Skin epidermis (tissue), 12 donors: Measurements from ENCODE around the gene GRPEL1.

ENCODE experiments used
- H3K27ac ChIP-seq, 21 experiments: fragments of 200-600 bp; sonication (generic) in 11 of 21; one replicate each; pipeline ENCODE4 v1.5.0; 2020; ENCODE audit warnings: mild to moderate bottlenecking in 3 of 21, inconsistent platforms in 2 of 21, moderate library complexity in 2 of 21
- H3K4me3 ChIP-seq, 7 experiments: fragments of 200-600 bp; sonication (generic) in 2 of 7; one replicate each; pipeline ENCODE4 v1.5.0; 2020; ENCODE audit warnings: inconsistent platforms in 2 of 7, mild to moderate bottlenecking in 2 of 7, moderate library complexity in 1 of 7

Gene GRPEL1

GRCh38 chr4:7049739-7050138 is 18.1 kb downstream of the GRPEL1 start:
- H3K4me3 ChIP-seq = no peak overlapping the region
- no peak overlapping the region for H3K27ac ChIP-seq

- no peak overlapping the region for H3K27ac ChIP-seq
- no peak overlapping the region for H3K4me3 ChIP-seq
Measured at GRCh38 chr4:7049295-7049694, 18.6 kb downstream of the GRPEL1 start.

- Histone ChIP-seq H3K4me3 (no peak overlapping the region), H3K27ac (no peak overlapping the region)
Measured at GRCh38 chr4:7048642-7049041, 19.2 kb downstream of the GRPEL1 start.

- no peak overlapping the region for H3K4me3 ChIP-seq
- peak overlapping the region in 2 of 21 experiments; percentile 20 to 90 for H3K27ac ChIP-seq
Measured at GRCh38 chr4:7046971-7047370, 20.9 kb downstream of the GRPEL1 start.

- no peak overlapping the region for H3K4me3 ChIP-seq
- peak overlapping the region in 6 of 21 experiments; percentile 13 to 90 (median 32) for H3K27ac ChIP-seq
Measured at GRCh38 chr4:7045961-7046921, 21.6 kb downstream of the GRPEL1 start.

- Histone ChIP-seq H3K4me3 (peak overlapping the region in 1 of 7 experiments; percentile 96), H3K27ac (peak overlapping the region in 4 of 21 experiments; percentile 14 to 90 (median 30))
Measured at GRCh38 chr4:7045553-7045952, 22.3 kb downstream of the GRPEL1 start.

- H3K27ac ChIP-seq = peak overlapping the region in 20 of 21 experiments; percentile 77 to 96 (median 91)
- peak overlapping the region; percentile 66 to 100 (median 95) for H3K4me3 ChIP-seq
Measured at GRCh38 chr4:7044137-7044930, 23.5 kb downstream of the GRPEL1 start.

GRCh38 chr4:7043284-7044136 is 24.4 kb downstream of the GRPEL1 start, which contains the start of gene TADA2B:
TADA2B (plus strand) TSS chr4:7043372; CDS start chr4:7043580, 208 bp downstream.
- H3K4me3 ChIP-seq = peak within 1 kb of the TSS; percentile 82 to 100 (median 95)

GRCh38 chr4:7042503-7043283 is 25.2 kb downstream of the GRPEL1 start:
- Histone ChIP-seq H3K27ac (peak overlapping the region; percentile 3 to 85 (median 71)), H3K4me3 (peak overlapping the region; percentile 58 to 88 (median 66))

More at GRCh38 chr4:7043284-7044136, 24.4 kb downstream of the GRPEL1 start, which contains the start of gene TADA2B:
- H3K27ac ChIP-seq = peak within 1 kb of the TSS; percentile 55 to 96 (median 91)

GRCh38 chr4:7041801-7042502 is 25.9 kb downstream of the GRPEL1 start:
- H3K27ac ChIP-seq = peak overlapping the region in 20 of 21 experiments; percentile 3 to 85 (median 72)

GRCh38 chr4:7041246-7041645 is 26.6 kb downstream of the GRPEL1 start:
- H3K27ac ChIP-seq = no peak overlapping the region
- no peak overlapping the region for H3K4me3 ChIP-seq

More at GRCh38 chr4:7041801-7042502, 25.9 kb downstream of the GRPEL1 start:
- H3K4me3 ChIP-seq = peak overlapping the region; percentile 58 to 88 (median 66)

- H3K27ac ChIP-seq = no peak overlapping the region
- H3K4me3 ChIP-seq = no peak overlapping the region
Measured at GRCh38 chr4:7040765-7041164, 27.1 kb downstream of the GRPEL1 start.

GRCh38 chr4:7037425-7037824 is 30.4 kb downstream of the GRPEL1 start:
- Histone ChIP-seq H3K4me3 (no peak overlapping the region), H3K27ac (no peak overlapping the region)

- Histone ChIP-seq H3K4me3 (no peak overlapping the region), H3K27ac (peak overlapping the region in 1 of 21 experiments; percentile 21)
Measured at GRCh38 chr4:7034262-7035081, 33.4 kb downstream of the GRPEL1 start.

- no peak overlapping the region for H3K27ac ChIP-seq
Measured at GRCh38 chr4:7032596-7032995, 35.3 kb downstream of the GRPEL1 start.

GRCh38 chr4:7031558-7032449 is 36.1 kb downstream of the GRPEL1 start:
- H3K27ac ChIP-seq = no peak overlapping the region
- H3K4me3 ChIP-seq = no peak overlapping the region

More at GRCh38 chr4:7032596-7032995, 35.3 kb downstream of the GRPEL1 start:
- no peak overlapping the region for H3K4me3 ChIP-seq
